SK-N-DZ (cell line): ENCODE results near the gene LSM3. TPM values are rescaled to one million over a fixed set of nuclear protein-coding genes. Genes with fewer than 3 reads are reported as not detected.

Source experiments
- DNase-seq: peaks from one replicate; pipeline ENCODE4 v3.0.0-alpha.2; 2015; ENCODE audit warnings: low spot score
- polyA plus RNA-seq, 2 experiments: library from polyadenylated mRNA; depleted of rRNA; stranded (reverse); fragments of >200 nt; gene quantifications; 2 replicates each; pipeline ENCODE4 v1.2.3, GENCODE V29; 2014

Gene LSM3
- 42.8 and 54.0 TPM in 2 replicates for polyA plus RNA-seq (2014; cell fraction: cytosol; rRNA removed)
- 31.0 and 39.0 TPM in 2 replicates for polyA plus RNA-seq (2014; cell fraction: nucleus; rRNA removed)

GRCh38 chr3:14178247-14179113 is at the start of gene LSM3, which contains the start of gene XPC:
LSM3 (plus strand) TSS chr3:14178817; CDS start chr3:14178861, 44 bp downstream.
XPC (minus strand) TSS chr3:14178601; CDS start chr3:14178568, 33 bp downstream.
- peak; percentile 99 for DNase-seq

- no peak for DNase-seq
These were observed 49.3 kb upstream of the LSM3 start for GRCh38 chr3:14129296-14129695.

- DNase-seq, result no peak
These were observed 48.4 kb upstream of the LSM3 start for GRCh38 chr3:14130230-14130629.

- DNase-seq, result no peak
These were observed 47.9 kb upstream of the LSM3 start for GRCh38 chr3:14130707-14131106.

GRCh38 chr3:14131134-14131533 is 47.5 kb upstream of the LSM3 start:
- DNase-seq, result no peak

GRCh38 chr3:14132120-14132519 is 46.5 kb upstream of the LSM3 start:
- no peak for DNase-seq

GRCh38 chr3:14132689-14133088 is 45.9 kb upstream of the LSM3 start:
- DNase-seq, result no peak

GRCh38 chr3:14133188-14133800 is 45.3 kb upstream of the LSM3 start:
- no peak for DNase-seq

GRCh38 chr3:14133876-14134275 is 44.7 kb upstream of the LSM3 start:
- DNase-seq, result no peak

- no peak for DNase-seq
These were observed 44.3 kb upstream of the LSM3 start for GRCh38 chr3:14134291-14134690.

GRCh38 chr3:14135581-14135980 is 43.0 kb upstream of the LSM3 start:
- no peak for DNase-seq

GRCh38 chr3:14137004-14137403 is 41.6 kb upstream of the LSM3 start:
- DNase-seq, result no peak

GRCh38 chr3:14137445-14137844 is 41.2 kb upstream of the LSM3 start:
- DNase-seq, result no peak

- DNase-seq, result no peak
These were observed 40.3 kb upstream of the LSM3 start for GRCh38 chr3:14138109-14138877.

GRCh38 chr3:14138878-14139655 is 39.5 kb upstream of the LSM3 start:
- DNase-seq, result no peak

GRCh38 chr3:14139771-14140170 is 38.8 kb upstream of the LSM3 start:
- DNase-seq, result no peak

GRCh38 chr3:14140668-14141067 is 37.9 kb upstream of the LSM3 start:
- DNase-seq, result no peak

GRCh38 chr3:14141144-14141543 is 37.5 kb upstream of the LSM3 start:
- DNase-seq, result no peak

GRCh38 chr3:14141602-14142341 is 36.8 kb upstream of the LSM3 start:
- DNase-seq, result no peak

GRCh38 chr3:14142567-14143270 is 35.9 kb upstream of the LSM3 start:
- no peak for DNase-seq
